Mucosa of rectum (tissue), 2 donors: ENCODE data around the gene MIGA2.
A peak's percentile ranks its signal among the peaks of the same experiment; 100 is the strongest.

Experiments
- H3K27ac ChIP-seq, 2 donors: one replicate each; pipeline ENCODE4 v1.7.0; 2013; ENCODE audit warnings: inconsistent platforms in 2 of 2, low read depth in 2 of 2, low read length in 2 of 2
- H3K27me3 ChIP-seq, 2 donors: one replicate each; pipeline ENCODE4 v1.7.0; 2013; ENCODE audit warnings: low read length in 2 of 2; ENCODE audit not compliant: control insufficient read depth in 2 of 2, insufficient read depth in 2 of 2
- H3K36me3 ChIP-seq, 2 donors: one replicate each; pipeline ENCODE4 v1.7.0; 2013; ENCODE audit warnings: low read length in 2 of 2; ENCODE audit not compliant: control insufficient read depth in 2 of 2, insufficient read depth in 2 of 2
- H3K4me1 ChIP-seq, 2 donors: one replicate each; pipeline ENCODE4 v1.7.0; 2013; ENCODE audit warnings: low read length in 2 of 2, mild to moderate bottlenecking in 1 of 2; ENCODE audit not compliant: control insufficient read depth in 2 of 2, insufficient read depth in 2 of 2
- H3K4me3 ChIP-seq, 2 donors: one replicate each; pipeline ENCODE4 v1.7.0; 2013; ENCODE audit warnings: low read length in 2 of 2
- H3K9ac ChIP-seq, 2 donors: one replicate each; pipeline ENCODE4 v1.7.0; 2013; ENCODE audit warnings: low read length in 2 of 2, low read depth in 1 of 2, mild to moderate bottlenecking in 1 of 2
- H3K9me3 ChIP-seq, 2 donors: one replicate each; pipeline ENCODE4 v1.7.0; 2013; ENCODE audit warnings: low read length in 2 of 2; ENCODE audit not compliant: control insufficient read depth in 2 of 2
- donor health status: healthy.
- donor health status: Normal muscosa, but diverticular disease.

MIGA2 gene

GRCh38 chr9:129036923-129037766 is 719 bp downstream of the MIGA2 start:
- Histone ChIP-seq H3K4me1 (peaks cover 16 to 25% of the 10 kb centered on the region in 2 donors), H3K27me3 (no peaks in the 10 kb centered on the region), H3K9ac (peak overlapping the region; percentile 91 to 98), H3K4me3 (peak overlapping the region; percentile 91 to 92), H3K27ac (peak overlapping the region; percentile 75 to 87), H3K36me3 (peaks cover 9 to 10% of the 10 kb centered on the region in 2 donors), H3K9me3 (no peaks in the 10 kb centered on the region)

- H3K27ac ChIP-seq = peak overlapping the region in 1 of 2 donors; percentile 87
- no peaks in the 10 kb centered on the region for H3K9me3 ChIP-seq
- peak overlapping the region; percentile 91 to 92 for H3K4me3 ChIP-seq
- H3K4me1 ChIP-seq = peaks cover 16 to 25% of the 10 kb centered on the region in 2 donors
- no peaks in the 10 kb centered on the region for H3K27me3 ChIP-seq
- H3K36me3 ChIP-seq = peaks cover 15 to 16% of the 10 kb centered on the region in 2 donors
- H3K9ac ChIP-seq = peak overlapping the region; percentile 91 to 98
These were observed 1.3 kb downstream of the MIGA2 start for GRCh38 chr9:129037767-129038098.

- H3K27me3 ChIP-seq = no peaks in the 10 kb centered on the region
- peak overlapping the region in 1 of 2 donors; percentile 23 for H3K27ac ChIP-seq
- H3K4me1 ChIP-seq = peaks cover 16 to 21% of the 10 kb centered on the region in 2 donors
- H3K36me3 ChIP-seq = peaks cover 17 to 18% of the 10 kb centered on the region in 2 donors
- no peaks in the 10 kb centered on the region for H3K9me3 ChIP-seq
- H3K4me3 ChIP-seq = peak overlapping the region; percentile 91 to 92
- H3K9ac ChIP-seq = peak overlapping the region in 1 of 2 donors; percentile 91
These were observed 1.9 kb downstream of the MIGA2 start for GRCh38 chr9:129038109-129038852.

GRCh38 chr9:129040113-129040643 is 3.8 kb downstream of the MIGA2 start:
- no peak overlapping the region for H3K4me3 ChIP-seq
- H3K4me1 ChIP-seq = peaks cover 16 to 21% of the 10 kb centered on the region in 2 donors
- H3K9ac ChIP-seq = peak overlapping the region in 1 of 2 donors; percentile 1
- no peak overlapping the region for H3K27ac ChIP-seq
- H3K36me3 ChIP-seq = peaks cover 23 to 24% of the 10 kb centered on the region in 2 donors
- H3K9me3 ChIP-seq = no peaks in the 10 kb centered on the region
- no peaks in the 10 kb centered on the region for H3K27me3 ChIP-seq

GRCh38 chr9:129042016-129042415 is 5.6 kb downstream of the MIGA2 start:
- Histone ChIP-seq H3K9me3 (no peaks in the 10 kb centered on the region), H3K4me3 (no peak overlapping the region), H3K9ac (no peak overlapping the region), H3K27me3 (no peaks in the 10 kb centered on the region), H3K27ac (no peak overlapping the region), H3K36me3 (peaks cover 23 to 24% of the 10 kb centered on the region in 2 donors), H3K4me1 (peaks cover 13 to 15% of the 10 kb centered on the region in 2 donors)

- Histone ChIP-seq H3K36me3 (peaks cover 24 to 30% of the 10 kb centered on the region in 2 donors), H3K27ac (peak overlapping the region; percentile 90 to 92), H3K4me1 (peaks cover 3 to 10% of the 10 kb centered on the region in 2 donors), H3K9me3 (no peaks in the 10 kb centered on the region), H3K9ac (peak overlapping the region; percentile 14 to 56), H3K27me3 (no peaks in the 10 kb centered on the region), H3K4me3 (peak overlapping the region in 1 of 2 donors; percentile 20)
These were observed 16.2 kb downstream of the MIGA2 start for GRCh38 chr9:129052592-129052991.

- H3K9ac ChIP-seq = peak overlapping the region in 1 of 2 donors; percentile 56
- peaks cover 23 to 29% of the 10 kb centered on the region in 2 donors for H3K36me3 ChIP-seq
- H3K27ac ChIP-seq = peak overlapping the region; percentile 90 to 92
- no peaks in the 10 kb centered on the region for H3K27me3 ChIP-seq
- no peak overlapping the region for H3K4me3 ChIP-seq
- H3K4me1 ChIP-seq = peaks cover 3 to 10% of the 10 kb centered on the region in 2 donors
- H3K9me3 ChIP-seq = no peaks in the 10 kb centered on the region
These were observed 16.6 kb downstream of the MIGA2 start for GRCh38 chr9:129053020-129053419.

- no peak overlapping the region for H3K27ac ChIP-seq
- H3K4me1 ChIP-seq = peaks cover 3 to 10% of the 10 kb centered on the region in 2 donors
- no peak overlapping the region for H3K4me3 ChIP-seq
- H3K9ac ChIP-seq = no peak overlapping the region
- no peaks in the 10 kb centered on the region for H3K9me3 ChIP-seq
- H3K27me3 ChIP-seq = no peaks in the 10 kb centered on the region
- H3K36me3 ChIP-seq = peaks cover 17 to 23% of the 10 kb centered on the region in 2 donors
These were observed 17.9 kb downstream of the MIGA2 start for GRCh38 chr9:129054163-129054851.

- no peaks in the 10 kb centered on the region for H3K27me3 ChIP-seq
- no peak overlapping the region for H3K27ac ChIP-seq
- H3K4me1 ChIP-seq = no peaks in the 10 kb centered on the region
- H3K4me3 ChIP-seq = no peak overlapping the region
- no peak overlapping the region for H3K9ac ChIP-seq
- no peaks in the 10 kb centered on the region for H3K9me3 ChIP-seq
- H3K36me3 ChIP-seq = peaks cover 36 to 40% of the 10 kb centered on the region in 2 donors
These were observed 22.8 kb downstream of the MIGA2 start for GRCh38 chr9:129058965-129059795.
